Hepatocyte (in vitro differentiated cells): Measurements from ENCODE around the gene DNAJB7.

Source experiments
- CTCF ChIP-seq: fragments of 200-600 bp; sonication (generic); IDR thresholded peaks from 2 replicates; pipeline ENCODE4 v1.5.1; 2016; ENCODE audit warnings: antibody characterized with exemption, mild to moderate bottlenecking; ENCODE audit not compliant: poor library complexity
- EZH2 ChIP-seq: fragments of 200-600 bp; sonication (generic); IDR thresholded peaks from 2 replicates; pipeline ENCODE4 v1.6.1; 2016; ENCODE audit warnings: antibody characterized with exemption, mild to moderate bottlenecking, borderline replicate concordance
- EZH2phosphoT487 ChIP-seq: fragments of 200-600 bp; sonication (generic); IDR thresholded peaks from one replicate; pipeline ENCODE4 v1.6.1; 2018; ENCODE audit warnings: antibody characterized with exemption, mild to moderate bottlenecking, low read depth, moderate library complexity; ENCODE audit not compliant: unreplicated experiment, severe bottlenecking

DNA sequence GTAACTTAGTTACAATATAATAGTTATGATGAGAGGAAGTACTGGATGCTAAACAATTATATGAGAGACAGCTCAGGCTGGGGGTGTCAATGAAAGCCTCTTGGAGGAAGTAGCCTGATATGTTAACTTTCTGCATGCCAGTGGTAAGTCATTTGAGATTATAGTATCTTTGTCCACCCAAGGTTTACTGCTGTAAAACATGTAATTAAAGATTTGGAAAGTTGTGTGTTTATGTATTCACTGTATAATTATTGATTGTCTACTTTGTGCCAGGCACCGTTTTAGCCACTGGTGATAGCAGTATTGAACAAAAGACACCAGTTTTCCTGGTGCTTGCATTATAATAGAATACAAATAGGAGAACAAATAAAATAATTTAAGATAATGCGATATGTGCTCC is 624 bp upstream of the DNAJB7 start:
- TF ChIP-seq CTCF (no peak), EZH2 (no peak), EZH2phosphoT487 (no peak)
